Naive thymus-derived CD4-positive, alpha-beta T cell (primary cell): ENCODE data around the gene LRRTM2. TPM values are rescaled to one million over a fixed set of nuclear protein-coding genes. Genes with fewer than 3 reads are reported as not detected.

Experiments used
- ATAC-seq: fragments of 150-1000 bp; cut with Tn5 transposase; 2 replicates; pipeline ENCODE4 v1.10.0; 2021; ENCODE audit warnings: mild to moderate bottlenecking, moderate library complexity
- CTCF ChIA-PET: fragments of 350-600 bp; sonication (Branson Sonifier 250); formaldehyde crosslinking; loops from one replicate; lab custom pipeline; 2021; ENCODE audit warnings: antibody characterized with exemption; lab: Charles Lee
- POLR2A ChIA-PET: fragments of 350-600 bp; sonication (Branson Sonifier 250); formaldehyde crosslinking; loops from one replicate; lab custom pipeline; 2021; ENCODE audit warnings: antibody characterized with exemption, inconsistent platforms; lab: Charles Lee
- DNase-seq, 9 donors: peaks; one replicate each; pipeline versions ENCODE4 v3.0.0 to v3.0.0-alpha.2; 2020 to 2022; ENCODE audit warnings: mixed read lengths in 1 of 9
- H3K27ac ChIP-seq: one replicate; pipeline ENCODE4 v1.7.0; 2013; ENCODE audit warnings: mild to moderate bottlenecking, low read depth, low read length, moderate library complexity
- H3K27me3 ChIP-seq, 2 donors: one replicate each; pipeline ENCODE4 v1.7.0; 2013; ENCODE audit warnings: low read length in 2 of 2, mild to moderate bottlenecking in 2 of 2, moderate library complexity in 2 of 2; ENCODE audit not compliant: control insufficient read depth in 2 of 2, insufficient read depth in 2 of 2
- H3K36me3 ChIP-seq, 3 experiments: 1 replicate in 2 of 3; 2 replicates in 1 of 3; pipeline ENCODE4 v1.7.0; 2013; ENCODE audit warnings: low read length in 3 of 3, mild to moderate bottlenecking in 3 of 3, moderate library complexity in 1 of 3; ENCODE audit not compliant: insufficient read depth in 3 of 3, control insufficient read depth in 2 of 3
- H3K4me1 ChIP-seq, 2 donors: one replicate each; pipeline ENCODE4 v1.7.0; 2013; ENCODE audit warnings: low read length in 2 of 2, mild to moderate bottlenecking in 2 of 2, moderate library complexity in 1 of 2; ENCODE audit not compliant: control insufficient read depth in 2 of 2, insufficient read depth in 2 of 2
- H3K4me3 ChIP-seq: 2 replicates; pipeline ENCODE4 v1.7.0; 2013; ENCODE audit warnings: mild to moderate bottlenecking, low read length
- H3K9me3 ChIP-seq, 3 experiments: 1 replicate in 2 of 3; 2 replicates in 1 of 3; pipeline ENCODE4 v1.7.0; 2013; ENCODE audit warnings: low read length in 3 of 3; ENCODE audit not compliant: control insufficient read depth in 2 of 3
- H3K27ac Mint-ChIP-seq, 9 donors: one replicate each; pipeline ENCODE4 v1.8.0; 2020 to 2022; ENCODE audit warnings: mixed read lengths in 9 of 9, mild to moderate bottlenecking in 8 of 9, moderate library complexity in 5 of 9, inconsistent platforms in 2 of 9
- H3K27me3 Mint-ChIP-seq, 5 donors: one replicate each; pipeline ENCODE4 v1.8.0; 2021 to 2022; ENCODE audit warnings: mixed read lengths in 5 of 5, mild to moderate bottlenecking in 1 of 5
- H3K36me3 Mint-ChIP-seq, 5 donors: one replicate each; pipeline ENCODE4 v1.8.0; 2020 to 2022; ENCODE audit warnings: mixed read lengths in 5 of 5, mild to moderate bottlenecking in 3 of 5, inconsistent platforms in 1 of 5
- H3K4me1 Mint-ChIP-seq, 7 donors: one replicate each; pipeline ENCODE4 v1.8.0; 2020 to 2022; ENCODE audit warnings: mixed read lengths in 7 of 7, mild to moderate bottlenecking in 3 of 7, inconsistent platforms in 1 of 7
- H3K4me3 Mint-ChIP-seq, 10 donors: one replicate each; pipeline ENCODE4 v1.8.0; 2020 to 2022; ENCODE audit warnings: mild to moderate bottlenecking in 10 of 10, mixed read lengths in 10 of 10, moderate library complexity in 6 of 10, inconsistent platforms in 2 of 10
- H3K9me3 Mint-ChIP-seq, 11 donors: one replicate each; pipeline ENCODE4 v1.8.0; 2020 to 2022; ENCODE audit warnings: mixed read lengths in 11 of 11, mild to moderate bottlenecking in 4 of 11, inconsistent platforms in 1 of 11, moderate library complexity in 1 of 11
- intact Hi-C, 2 donors: fragments of 100-400 bp; cut with micrococcal nuclease; formaldehyde crosslinking; loops; one replicate each; pipeline ENCODE4 v1.15.1; 2023
- polyA plus RNA-seq, 2 donors: library from polyadenylated mRNA; unstranded; fragments of 300-500 nt; fragmentation: Illumina TruSeq; gene quantifications; one replicate each; pipeline ENCODE4 v1.2.3, GENCODE V29; 2021
- total RNA-seq, 6 experiments: library from RNA in 5 of 6; stranded (reverse) in 5 of 6; gene quantifications; 1 replicate in 5 of 6; 2 replicates in 1 of 6; pipeline ENCODE4 v1.2.3 and lab custom pipeline; 2021 to 2026

The LRRTM2 gene
- total and polyA plus RNA-seq, 7 experiments from 2014 or later: 0.07 to 0.22 (median 0.11) TPM; not detected in 4

- Histone ChIP-seq H3K4me1 (no peaks in the 10 kb centered on the region), H3K27me3 (peaks cover 0 to 2% of the 10 kb centered on the region in 2 donors), H3K36me3 (no peaks in the 10 kb centered on the region), H3K9me3 (peaks cover 0 to 6% (median 5%) of the 10 kb centered on the region in 3 experiments), H3K27ac (no peak overlapping the region), H3K4me3 (no peak overlapping the region)
- Mint-ChIP-seq H3K9me3 (peaks cover 0 to 21% (median 16%) of the 10 kb centered on the region in 11 donors), H3K4me1 (no peaks in the 10 kb centered on the region), H3K27me3 (peaks cover 0 to 16% (median 7%) of the 10 kb centered on the region in 5 donors), H3K36me3 (peaks cover 5 to 31% (median 8%) of the 10 kb centered on the region in 5 donors), H3K27ac (no peak overlapping the region), H3K4me3 (no peak overlapping the region)
- CTCF ChIA-PET: no interaction called here
- DNase-seq: no peak
- intact Hi-C loops: no loop called here
- ATAC-seq: no peak
- POLR2A ChIA-PET: no interaction called here
These were observed 15.5 kb upstream of the LRRTM2 start for GRCh38 chr5:138890644-138891043.

DNA sequence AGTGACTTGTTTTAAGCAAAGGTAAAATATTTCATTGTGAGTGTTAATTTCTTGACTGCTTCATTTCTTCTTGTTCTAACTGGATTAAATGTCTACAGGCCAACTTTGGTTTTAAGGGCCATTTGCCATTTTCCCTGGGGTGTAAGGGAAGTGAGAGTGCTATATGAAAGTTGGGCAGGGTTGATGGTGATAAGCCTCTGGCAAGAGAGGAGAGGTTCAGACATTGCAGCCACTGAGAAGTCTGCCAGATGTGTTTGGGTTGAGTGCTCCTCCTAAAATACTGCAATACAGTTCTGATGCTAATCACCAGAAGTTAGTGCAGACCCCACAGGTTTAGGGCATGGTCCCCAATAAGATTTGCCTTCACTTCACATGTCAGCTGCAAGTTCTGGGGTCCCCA is 14.9 kb upstream of the LRRTM2 start:
- Histone ChIP-seq H3K27ac (no peak overlapping the region), H3K4me1 (no peaks in the 10 kb centered on the region), H3K36me3 (no peaks in the 10 kb centered on the region), H3K27me3 (peaks cover 0 to 2% of the 10 kb centered on the region in 2 donors), H3K4me3 (no peak overlapping the region), H3K9me3 (peaks cover 0 to 6% (median 5%) of the 10 kb centered on the region in 3 experiments)
- H3K9me3 Mint-ChIP-seq: peaks cover 0 to 21% (median 16%) of the 10 kb centered on the region in 11 donors
- H3K4me1 Mint-ChIP-seq: no peaks in the 10 kb centered on the region
- DNase-seq (no peak), ATAC-seq (no peak)
- H3K36me3 Mint-ChIP-seq: peaks cover 5 to 31% (median 8%) of the 10 kb centered on the region in 5 donors
- no peak overlapping the region for H3K27ac Mint-ChIP-seq
- ChIA-PET CTCF (no interaction called here), POLR2A (no interaction called here)
- H3K4me3 Mint-ChIP-seq: no peak overlapping the region
- intact Hi-C loops: no loop called here
- H3K27me3 Mint-ChIP-seq: peaks cover 0 to 13% (median 4%) of the 10 kb centered on the region in 5 donors

GRCh38 chr5:138884554-138884953 is 9.4 kb upstream of the LRRTM2 start:
- H3K4me3 ChIP-seq: no peak overlapping the region
- ATAC-seq: no peak
- CTCF ChIA-PET: no interaction called here

DNA sequence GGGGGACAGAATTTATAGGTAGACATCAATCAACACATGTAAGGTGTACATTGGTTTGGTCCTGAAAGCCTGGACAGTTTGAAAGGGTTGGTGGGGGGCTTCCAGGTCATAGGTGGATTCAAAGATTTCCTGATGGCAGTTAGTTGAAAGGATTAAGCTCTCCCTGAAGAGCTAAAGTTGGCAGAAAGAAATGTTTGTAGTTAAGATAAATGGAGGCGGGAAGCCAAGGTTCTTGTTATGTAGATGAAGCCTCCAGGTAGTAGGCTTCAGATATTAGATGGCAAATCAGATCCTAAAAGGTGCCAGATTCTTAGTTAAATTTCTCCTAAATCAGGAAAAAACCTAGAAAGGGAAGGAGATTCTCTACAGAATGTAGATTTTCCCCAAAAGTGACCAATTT is 9.0 kb upstream of the LRRTM2 start:
- Histone ChIP-seq H3K4me1 (no peaks in the 10 kb centered on the region), H3K9me3 (no peaks in the 10 kb centered on the region), H3K27me3 (peaks cover 0 to 2% of the 10 kb centered on the region in 2 donors), H3K4me3 (no peak overlapping the region), H3K36me3 (no peaks in the 10 kb centered on the region), H3K27ac (no peak overlapping the region)
- CTCF ChIA-PET: no interaction called here
- H3K4me3 Mint-ChIP-seq: no peak overlapping the region
- DNase-seq (no peak), ATAC-seq (no peak)
- peaks cover 0 to 3% (median 0%) of the 10 kb centered on the region in 11 donors for H3K9me3 Mint-ChIP-seq
- H3K27me3 Mint-ChIP-seq: peaks cover 8 to 16% (median 12%) of the 10 kb centered on the region in 5 donors
- H3K4me1 Mint-ChIP-seq: no peaks in the 10 kb centered on the region
- POLR2A ChIA-PET: no interaction called here
- H3K36me3 Mint-ChIP-seq: peaks cover 0 to 10% (median 0%) of the 10 kb centered on the region in 5 donors
- no peak overlapping the region for H3K27ac Mint-ChIP-seq
- intact Hi-C loops: no loop called here

More at GRCh38 chr5:138884554-138884953, 9.4 kb upstream of the LRRTM2 start:
- Mint-ChIP-seq H3K4me3 (no peak overlapping the region), H3K27ac (no peak overlapping the region), H3K4me1 (no peaks in the 10 kb centered on the region), H3K36me3 (peaks cover 0 to 11% (median 0%) of the 10 kb centered on the region in 5 donors), H3K27me3 (peaks cover 8 to 15% (median 12%) of the 10 kb centered on the region in 5 donors), H3K9me3 (peaks cover 0 to 4% (median under 1%) of the 10 kb centered on the region in 11 donors)
- intact Hi-C loops: no loop called here
- H3K9me3 ChIP-seq: no peaks in the 10 kb centered on the region
- H3K27me3 ChIP-seq: peaks cover 0 to 2% of the 10 kb centered on the region in 2 donors
- no peaks in the 10 kb centered on the region for H3K4me1 ChIP-seq
- DNase-seq: no peak
- H3K27ac ChIP-seq: no peak overlapping the region
- H3K36me3 ChIP-seq: no peaks in the 10 kb centered on the region
- POLR2A ChIA-PET: no interaction called here

DNA sequence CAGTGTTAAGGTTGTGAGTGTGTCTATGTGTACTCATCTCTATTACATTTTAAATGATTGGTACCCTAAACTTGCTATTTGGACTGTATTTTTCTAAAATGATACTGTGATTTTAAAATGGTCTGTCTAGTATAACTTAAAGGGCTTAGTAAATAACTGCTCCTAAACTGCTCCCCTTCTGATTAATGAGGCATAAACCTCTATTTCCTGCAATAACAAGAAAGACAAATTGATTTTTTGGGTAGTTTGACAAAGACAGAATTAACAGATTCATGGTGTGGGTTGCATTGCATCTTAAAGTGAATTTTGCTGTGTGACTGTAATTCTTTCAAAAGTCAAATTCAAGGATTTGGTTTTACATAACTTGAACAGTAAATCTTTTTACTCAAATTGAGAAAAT is 8.1 kb upstream of the LRRTM2 start:
- Mint-ChIP-seq H3K4me3 (no peak overlapping the region), H3K4me1 (no peaks in the 10 kb centered on the region), H3K27ac (no peak overlapping the region), H3K27me3 (peaks cover 8 to 16% (median 12%) of the 10 kb centered on the region in 5 donors), H3K9me3 (no peaks in the 10 kb centered on the region), H3K36me3 (peaks cover 0 to 8% (median 0%) of the 10 kb centered on the region in 5 donors)
- H3K9me3 ChIP-seq: no peaks in the 10 kb centered on the region
- intact Hi-C loops: no loop called here
- DNase-seq (no peak), ATAC-seq (no peak)
- no peaks in the 10 kb centered on the region for H3K4me1 ChIP-seq
- ChIA-PET POLR2A (interaction anchor here (0.6 kb wide), 1 partner anchor 269 kb away, joined by 4 read pairs; no protein-coding TSS in a partner anchor), CTCF (no interaction called here)
- no peak overlapping the region for H3K4me3 ChIP-seq
- H3K27ac ChIP-seq: no peak overlapping the region
- H3K27me3 ChIP-seq: peaks cover 0 to 2% of the 10 kb centered on the region in 2 donors
- no peaks in the 10 kb centered on the region for H3K36me3 ChIP-seq

GRCh38 chr5:138878437-138879235 is 3.5 kb upstream of the LRRTM2 start:
- no peak overlapping the region for H3K4me3 Mint-ChIP-seq
- H3K9me3 Mint-ChIP-seq: peaks cover 0 to 4% (median 0%) of the 10 kb centered on the region in 11 donors
- no peaks in the 10 kb centered on the region for H3K9me3 ChIP-seq
- no peak overlapping the region for H3K27ac Mint-ChIP-seq
- ChIA-PET POLR2A (no interaction called here), CTCF (interaction anchor here (0.5 to 0.9 kb wide), 2 partner anchors 10 kb away, joined by 3 to 4 read pairs; no protein-coding TSS in a partner anchor)
- no peaks in the 10 kb centered on the region for H3K27me3 ChIP-seq
- ATAC-seq (no peak), DNase-seq (no peak)
- intact Hi-C loops: no loop called here
- peaks cover 0 to 11% (median 0%) of the 10 kb centered on the region in 5 donors for H3K36me3 Mint-ChIP-seq
- no peaks in the 10 kb centered on the region for H3K4me1 ChIP-seq
- no peak overlapping the region for H3K27ac ChIP-seq
- no peaks in the 10 kb centered on the region for H3K4me1 Mint-ChIP-seq
- peaks cover 12 to 33% (median 29%) of the 10 kb centered on the region in 5 donors for H3K27me3 Mint-ChIP-seq
- H3K36me3 ChIP-seq: no peaks in the 10 kb centered on the region
- H3K4me3 ChIP-seq: no peak overlapping the region
